Trophoblast cell (in vitro differentiated cells and primary cell): Measurements from ENCODE around the gene PGA4.

Source experiments
- DNase-seq, 2 donors: peaks; one replicate each; pipeline ENCODE4 v3.0.0-alpha.2; 2016
- H2AFZ ChIP-seq: 2 replicates; pipeline ENCODE4 v1.6.1; 2013; ENCODE audit warnings: low read length, moderate library complexity, mild to moderate bottlenecking; ENCODE audit not compliant: insufficient read depth, poor library complexity
- H2AK5ac ChIP-seq: 2 replicates; pipeline ENCODE4 v1.6.1; 2013; ENCODE audit warnings: mild to moderate bottlenecking, low read length
- H2BK120ac ChIP-seq: 2 replicates; pipeline ENCODE4 v1.6.1; 2013; ENCODE audit warnings: low read length, mild to moderate bottlenecking, moderate library complexity; ENCODE audit not compliant: insufficient read depth, poor library complexity
- H2BK12ac ChIP-seq: 2 replicates; pipeline ENCODE4 v1.6.1; 2013; ENCODE audit warnings: mild to moderate bottlenecking, low read length, moderate library complexity
- H2BK5ac ChIP-seq: 2 replicates; pipeline ENCODE4 v1.6.1; 2013; ENCODE audit warnings: low read length, low read depth, moderate library complexity, mild to moderate bottlenecking; ENCODE audit not compliant: poor library complexity
- H3K14ac ChIP-seq: 2 replicates; pipeline ENCODE4 v1.6.1; 2013; ENCODE audit warnings: mild to moderate bottlenecking, low read length
- H3K18ac ChIP-seq: 2 replicates; pipeline ENCODE4 v1.6.1; 2013; ENCODE audit warnings: mild to moderate bottlenecking, low read length
- H3K23ac ChIP-seq: 2 replicates; pipeline ENCODE4 v1.6.1; 2013; ENCODE audit warnings: low read length
- H3K27ac ChIP-seq: 2 replicates; pipeline ENCODE4 v1.5.1; 2013; ENCODE audit warnings: low read depth, mild to moderate bottlenecking, inconsistent platforms, low read length, moderate library complexity
- H3K27me3 ChIP-seq: 2 replicates; pipeline ENCODE4 v1.6.1; 2013; ENCODE audit warnings: inconsistent platforms, mild to moderate bottlenecking, low read length, moderate library complexity; ENCODE audit not compliant: insufficient read depth
- H3K36me3 ChIP-seq, 2 experiments: 1 replicate in 1 of 2; 2 replicates in 1 of 2; pipeline ENCODE4 v1.6.1; 2013; ENCODE audit warnings: low read length in 2 of 2, mild to moderate bottlenecking in 2 of 2, moderate library complexity in 1 of 2; ENCODE audit not compliant: insufficient read depth in 2 of 2, control insufficient read depth in 1 of 2
- H3K4ac ChIP-seq: 2 replicates; pipeline ENCODE4 v1.6.1; 2013; ENCODE audit warnings: low read depth, mild to moderate bottlenecking, low read length, moderate library complexity
- H3K4me1 ChIP-seq, 2 experiments: 1 replicate in 1 of 2; 2 replicates in 1 of 2; pipeline ENCODE4 v1.6.1; 2013; ENCODE audit warnings: low read length in 2 of 2, mild to moderate bottlenecking in 2 of 2, moderate library complexity in 1 of 2; ENCODE audit not compliant: insufficient read depth in 2 of 2, control insufficient read depth in 1 of 2
- H3K4me2 ChIP-seq: 2 replicates; pipeline ENCODE4 v1.6.1; 2013; ENCODE audit warnings: inconsistent platforms, mild to moderate bottlenecking, low read length, moderate library complexity
- H3K4me3 ChIP-seq: 2 replicates; pipeline ENCODE4 v1.5.1; 2013; ENCODE audit warnings: mild to moderate bottlenecking, low read depth, low read length, inconsistent platforms
- H3K79me1 ChIP-seq: one replicate; pipeline ENCODE4 v1.6.1; 2013; ENCODE audit warnings: low read length
- H3K79me2 ChIP-seq: 2 replicates; pipeline ENCODE4 v1.6.1; 2013; ENCODE audit warnings: low read length, mild to moderate bottlenecking; ENCODE audit not compliant: control insufficient read depth, insufficient read depth, poor library complexity
- H3K9ac ChIP-seq: 2 replicates; pipeline ENCODE4 v1.6.1; 2013; ENCODE audit warnings: mild to moderate bottlenecking, low read length
- H3K9me3 ChIP-seq: 2 replicates; pipeline ENCODE4 v1.6.1; 2013; ENCODE audit warnings: low read depth, mild to moderate bottlenecking, control low read depth, inconsistent platforms, low read length; ENCODE audit not compliant: insufficient read depth
- H4K12ac ChIP-seq: 2 replicates; pipeline ENCODE4 v1.6.1; 2013; ENCODE audit warnings: low read depth, mild to moderate bottlenecking, low read length, moderate library complexity
- H4K8ac ChIP-seq: 2 replicates; pipeline ENCODE4 v1.6.1; 2013; ENCODE audit warnings: low read depth, mild to moderate bottlenecking, low read length, moderate library complexity
- H4K91ac ChIP-seq: one replicate; pipeline ENCODE4 v1.6.1; 2013; ENCODE audit warnings: low read depth, mild to moderate bottlenecking, low read length, moderate library complexity
- WGBS: extraction: QIAGEN DNeasy Blood & Tissue Kit; methylation state at CpG from one replicate; pipeline ENCODE4 v1.1.7; 2013; ENCODE audit warnings: missing lambda C conversion rate; ENCODE audit not compliant: insufficient read length, insufficient coverage; ENCODE audit errors: extremely low coverage; 5-methylcytosine and 5-hydroxymethylcytosine counted together

Gene PGA4

DNA sequence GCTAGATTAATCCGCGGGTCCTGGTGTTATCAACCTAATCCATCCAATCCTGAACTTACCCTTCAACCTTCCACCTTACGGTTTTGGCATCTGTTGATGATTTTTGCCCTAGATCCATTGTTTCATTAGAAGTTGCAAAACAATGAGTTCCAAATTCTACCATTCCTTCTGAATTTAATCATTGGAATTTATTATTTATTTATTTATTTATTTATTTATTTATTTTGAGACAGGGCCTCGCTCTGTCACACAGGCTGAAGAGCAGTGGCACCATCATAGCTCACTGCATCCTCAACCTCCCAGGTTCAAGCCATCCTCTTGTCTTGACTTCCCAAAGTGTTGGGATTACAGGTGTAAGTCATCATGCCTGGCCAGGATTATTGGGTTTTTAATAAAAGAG, 40.7 kb upstream of the PGA4 start:
- H3K4me3 ChIP-seq: no peak overlapping the region
- no peak overlapping the region for H3K27ac ChIP-seq
- H3K27me3 ChIP-seq: no peaks in the 10 kb centered on the region
- no peak for DNase-seq
- H2BK12ac ChIP-seq: no peak overlapping the region
- no peak overlapping the region for H3K9ac ChIP-seq
- H3K4ac ChIP-seq: no peak overlapping the region
- H3K4me1 ChIP-seq: no peaks in the 10 kb centered on the region
- H3K18ac ChIP-seq: no peak overlapping the region
- no peak overlapping the region for H3K4me2 ChIP-seq
- H3K36me3 ChIP-seq: no peaks in the 10 kb centered on the region
- no peaks in the 10 kb centered on the region for H3K79me1 ChIP-seq
- no peaks in the 10 kb centered on the region for H3K9me3 ChIP-seq
- WGBS: no CpG with 5 or more reads among the region's 4 CpGs
- H3K79me2 ChIP-seq: no peaks in the 10 kb centered on the region
- H2BK120ac ChIP-seq: no peak overlapping the region
- no peak overlapping the region for H2AK5ac ChIP-seq
- H4K12ac ChIP-seq: no peak overlapping the region
- no peak overlapping the region for H3K23ac ChIP-seq
- no peak overlapping the region for H3K14ac ChIP-seq
- H2AFZ ChIP-seq: no peak overlapping the region
- H2BK5ac ChIP-seq: no peak overlapping the region
- H4K8ac ChIP-seq: no peak overlapping the region
- H4K91ac ChIP-seq: no peak overlapping the region

DNA sequence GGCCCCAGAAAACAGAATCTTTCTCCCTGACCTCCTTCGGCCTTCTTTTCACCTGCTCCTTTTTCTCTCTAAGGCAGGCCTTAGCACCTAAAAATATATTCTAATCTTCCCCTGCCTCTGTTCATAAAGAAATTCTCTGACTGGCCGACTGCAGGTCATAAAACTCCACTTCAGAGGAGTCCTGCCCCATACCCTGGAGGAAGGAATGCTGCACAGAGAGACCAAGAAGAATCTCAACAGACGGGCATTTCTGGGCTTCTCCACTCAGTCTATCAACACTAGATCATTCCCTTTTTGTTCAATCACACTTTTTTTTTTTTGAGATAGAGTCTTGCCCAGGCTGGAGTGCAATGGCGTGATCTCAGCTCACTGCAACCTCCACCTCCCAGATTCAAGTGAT, 38.5 kb upstream of the PGA4 start:
- no peak overlapping the region for H3K23ac ChIP-seq
- H3K4me1 ChIP-seq: no peaks in the 10 kb centered on the region
- H3K36me3 ChIP-seq: no peaks in the 10 kb centered on the region
- H2BK12ac ChIP-seq: no peak overlapping the region
- H3K14ac ChIP-seq: no peak overlapping the region
- no peak overlapping the region for H3K4me2 ChIP-seq
- no peak overlapping the region for H2BK120ac ChIP-seq
- H3K27ac ChIP-seq: no peak overlapping the region
- WGBS: no CpG with 5 or more reads among the region's 4 CpGs
- no peaks in the 10 kb centered on the region for H3K27me3 ChIP-seq
- H2AFZ ChIP-seq: no peak overlapping the region
- peak in 1 of 2 donors; percentile 17 for DNase-seq
- H3K4me3 ChIP-seq: no peak overlapping the region
- H4K8ac ChIP-seq: no peak overlapping the region
- H4K12ac ChIP-seq: no peak overlapping the region
- no peak overlapping the region for H2BK5ac ChIP-seq
- no peaks in the 10 kb centered on the region for H3K9me3 ChIP-seq
- H3K9ac ChIP-seq: no peak overlapping the region
- no peak overlapping the region for H3K18ac ChIP-seq
- no peak overlapping the region for H3K4ac ChIP-seq
- no peak overlapping the region for H2AK5ac ChIP-seq
- no peak overlapping the region for H4K91ac ChIP-seq
- no peaks in the 10 kb centered on the region for H3K79me2 ChIP-seq
- no peaks in the 10 kb centered on the region for H3K79me1 ChIP-seq

DNA sequence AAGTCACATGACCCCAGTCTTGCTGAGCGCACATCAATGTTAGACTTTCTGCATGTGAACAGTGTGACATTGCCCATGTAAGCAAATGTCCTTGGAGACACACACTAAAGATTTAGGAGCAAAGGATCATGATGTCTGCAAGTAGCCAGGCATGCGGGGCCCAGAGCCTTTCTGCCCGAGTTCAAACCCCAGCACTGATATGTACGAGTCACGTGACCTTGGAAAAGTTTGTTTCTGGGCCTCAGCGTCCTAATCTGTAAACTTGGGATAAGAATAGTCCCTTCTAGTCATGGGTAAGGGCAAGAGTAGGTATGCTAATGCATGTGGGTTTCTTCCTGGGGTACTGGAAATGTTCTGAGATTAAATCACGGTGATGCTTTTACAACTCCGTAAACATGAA, 35.6 kb upstream of the PGA4 start:
- no peak for DNase-seq
- Histone ChIP-seq H3K27me3 (no peaks in the 10 kb centered on the region), H3K4ac (no peak overlapping the region), H2AFZ (no peak overlapping the region), H2AK5ac (no peak overlapping the region), H3K14ac (no peak overlapping the region), H3K4me3 (no peak overlapping the region), H2BK12ac (no peak overlapping the region), H2BK5ac (no peak overlapping the region), H3K4me2 (no peak overlapping the region), H3K23ac (no peak overlapping the region), H4K12ac (no peak overlapping the region), H2BK120ac (no peak overlapping the region), H3K36me3 (no peaks in the 10 kb centered on the region), H3K4me1 (no peaks in the 10 kb centered on the region), H3K79me2 (no peaks in the 10 kb centered on the region), H3K79me1 (no peaks in the 10 kb centered on the region), H4K8ac (no peak overlapping the region), H4K91ac (no peak overlapping the region), H3K18ac (no peak overlapping the region), H3K27ac (no peak overlapping the region), H3K9me3 (no peaks in the 10 kb centered on the region), H3K9ac (no peak overlapping the region)
- no CpG with 5 or more reads among the region's 8 CpGs for WGBS

- no peaks in the 10 kb centered on the region for H3K79me1 ChIP-seq
Observed at GRCh38 chr11:61187505-61188130, 34.5 kb upstream of the PGA4 start.

More at GRCh38 chr11:61187505-61188130, 34.5 kb upstream of the PGA4 start:
- no peak overlapping the region for H2AK5ac ChIP-seq
- H4K91ac ChIP-seq: no peak overlapping the region
- no peaks in the 10 kb centered on the region for H3K9me3 ChIP-seq
- H3K9ac ChIP-seq: no peak overlapping the region
- H3K36me3 ChIP-seq: no peaks in the 10 kb centered on the region
- H2BK5ac ChIP-seq: no peak overlapping the region
- no peak overlapping the region for H2AFZ ChIP-seq
- H3K4me1 ChIP-seq: no peaks in the 10 kb centered on the region
- no peak overlapping the region for H3K27ac ChIP-seq
- peak; percentile 64 to 90 for DNase-seq
- H3K79me2 ChIP-seq: no peaks in the 10 kb centered on the region
- no CpG with 5 or more reads among the region's 11 CpGs for WGBS
- no peak overlapping the region for H3K4ac ChIP-seq
- no peak overlapping the region for H2BK12ac ChIP-seq
- H3K4me3 ChIP-seq: no peak overlapping the region
- H3K23ac ChIP-seq: no peak overlapping the region
- H3K18ac ChIP-seq: no peak overlapping the region
- no peak overlapping the region for H4K8ac ChIP-seq
- no peak overlapping the region for H3K4me2 ChIP-seq
- H3K27me3 ChIP-seq: no peaks in the 10 kb centered on the region
- no peak overlapping the region for H4K12ac ChIP-seq
- no peak overlapping the region for H2BK120ac ChIP-seq
- H3K14ac ChIP-seq: no peak overlapping the region
